ENCODE data around the gene PAK1IP1. TPM values are rescaled to one million over a fixed set of nuclear protein-coding genes. Genes with fewer than 3 reads are reported as not detected.
"Not testable (repeated sequence)": the region's sequence is repeated elsewhere in the genome, so short reads cannot be mapped to it uniquely, and the experiment has no call there.

PAK1IP1 gene, protein sequence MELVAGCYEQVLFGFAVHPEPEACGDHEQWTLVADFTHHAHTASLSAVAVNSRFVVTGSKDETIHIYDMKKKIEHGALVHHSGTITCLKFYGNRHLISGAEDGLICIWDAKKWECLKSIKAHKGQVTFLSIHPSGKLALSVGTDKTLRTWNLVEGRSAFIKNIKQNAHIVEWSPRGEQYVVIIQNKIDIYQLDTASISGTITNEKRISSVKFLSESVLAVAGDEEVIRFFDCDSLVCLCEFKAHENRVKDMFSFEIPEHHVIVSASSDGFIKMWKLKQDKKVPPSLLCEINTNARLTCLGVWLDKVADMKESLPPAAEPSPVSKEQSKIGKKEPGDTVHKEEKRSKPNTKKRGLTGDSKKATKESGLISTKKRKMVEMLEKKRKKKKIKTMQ
- 6.1 TPM for total RNA-seq

DNA sequence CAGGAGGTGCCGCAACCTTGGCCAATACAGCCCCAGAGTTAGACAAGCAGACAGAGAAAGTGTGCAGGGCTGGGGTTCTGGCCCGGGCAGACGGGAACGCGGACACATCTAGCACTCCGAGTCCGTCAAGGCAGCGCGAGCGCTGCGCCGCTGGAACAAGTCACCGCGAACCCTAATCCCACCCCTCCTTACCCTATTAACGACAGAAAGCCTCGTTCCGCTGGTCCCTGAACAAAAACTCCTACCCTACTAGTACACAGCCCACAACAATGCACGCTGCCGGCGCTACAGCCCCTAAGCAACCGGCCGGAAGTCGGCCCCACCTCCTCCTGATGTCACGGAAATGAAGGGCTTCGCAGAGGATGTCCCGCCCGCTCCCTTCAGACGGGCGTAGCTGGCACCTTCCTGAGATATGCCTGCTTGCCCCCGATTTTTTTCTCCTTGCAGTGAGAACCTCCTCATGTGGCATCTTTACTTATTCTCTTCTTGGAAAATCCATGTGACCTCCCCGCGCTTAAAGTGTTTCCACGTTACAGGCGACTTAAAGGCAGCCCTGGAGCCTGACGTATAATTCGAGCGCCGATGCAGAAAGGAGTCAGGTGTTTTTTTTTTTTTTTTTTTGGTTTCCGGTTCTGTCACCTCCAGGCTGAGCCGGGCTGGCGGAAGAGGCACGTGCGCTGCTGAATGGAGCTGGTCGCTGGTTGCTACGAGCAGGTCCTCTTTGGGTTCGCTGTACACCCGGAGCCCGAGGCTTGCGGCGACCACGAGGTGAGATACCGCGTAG is at the start of gene PAK1IP1, which contains the start of gene C6orf52:
PAK1IP1 (plus strand) TSS at position 671 of the 784 bp plus-strand sequence; CDS start at position 685, 14 bp downstream.
C6orf52 (minus strand) TSS at position 315 of the 784 bp plus-strand sequence. CDS start 7,066 bp downstream, outside the sequence.
- Histone ChIP-seq H3K4me3 (peak within 1 kb of the TSS; percentile 72 to 87), H3K9me3 (no peaks in the 10 kb centered on the region), H3K4me1 (peaks cover 0 to 23% of the 10 kb centered on the region in 2 donors), H3K36me3 (peaks cover 14 to 22% of the 10 kb centered on the region in 2 donors), H3K27ac (peak within 1 kb of the TSS; percentile 85 to 95), H3K27me3 (no peaks in the 10 kb centered on the region)
- intact Hi-C loops (cut with DNase I), result loop anchor here (1.0 to 5.0 kb wide), 5 partner anchors 28 to 184 kb away; partner anchors contain the start of gene TMEM14B
- TF ChIP-seq, protein P1, sequence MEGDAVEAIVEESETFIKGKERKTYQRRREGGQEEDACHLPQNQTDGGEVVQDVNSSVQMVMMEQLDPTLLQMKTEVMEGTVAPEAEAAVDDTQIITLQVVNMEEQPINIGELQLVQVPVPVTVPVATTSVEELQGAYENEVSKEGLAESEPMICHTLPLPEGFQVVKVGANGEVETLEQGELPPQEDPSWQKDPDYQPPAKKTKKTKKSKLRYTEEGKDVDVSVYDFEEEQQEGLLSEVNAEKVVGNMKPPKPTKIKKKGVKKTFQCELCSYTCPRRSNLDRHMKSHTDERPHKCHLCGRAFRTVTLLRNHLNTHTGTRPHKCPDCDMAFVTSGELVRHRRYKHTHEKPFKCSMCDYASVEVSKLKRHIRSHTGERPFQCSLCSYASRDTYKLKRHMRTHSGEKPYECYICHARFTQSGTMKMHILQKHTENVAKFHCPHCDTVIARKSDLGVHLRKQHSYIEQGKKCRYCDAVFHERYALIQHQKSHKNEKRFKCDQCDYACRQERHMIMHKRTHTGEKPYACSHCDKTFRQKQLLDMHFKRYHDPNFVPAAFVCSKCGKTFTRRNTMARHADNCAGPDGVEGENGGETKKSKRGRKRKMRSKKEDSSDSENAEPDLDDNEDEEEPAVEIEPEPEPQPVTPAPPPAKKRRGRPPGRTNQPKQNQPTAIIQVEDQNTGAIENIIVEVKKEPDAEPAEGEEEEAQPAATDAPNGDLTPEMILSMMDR (IDR thresholded peaks at IDR 0.05), result no peak
- DNase-seq (ENCODE audit: low spot score in 2 of 2), result peak; percentile 77 to 97

- Histone ChIP-seq H3K4me1 (no peaks in the 10 kb centered on the region), H3K36me3 (no peaks in the 10 kb centered on the region), H3K27me3 (no peaks in the 10 kb centered on the region), H3K9me3 (no peaks in the 10 kb centered on the region), H3K27ac (no peak overlapping the region), H3K4me3 (no peak overlapping the region)
- intact Hi-C loops (cut with DNase I), result no loop called here
- no peak for DNase-seq (ENCODE audit: low spot score in 2 of 2)
- TF ChIP-seq, protein P1 (IDR thresholded peaks at IDR 0.05), result no peak
Measured at GRCh38 chr6:10655508-10656055, 39.2 kb upstream of the PAK1IP1 start.

- Histone ChIP-seq H3K4me3 (peak overlapping the region in 1 of 2 donors; percentile 53), H3K27ac (no peak overlapping the region)
Measured at GRCh38 chr6:10658910-10659698, 35.7 kb upstream of the PAK1IP1 start.

DNA sequence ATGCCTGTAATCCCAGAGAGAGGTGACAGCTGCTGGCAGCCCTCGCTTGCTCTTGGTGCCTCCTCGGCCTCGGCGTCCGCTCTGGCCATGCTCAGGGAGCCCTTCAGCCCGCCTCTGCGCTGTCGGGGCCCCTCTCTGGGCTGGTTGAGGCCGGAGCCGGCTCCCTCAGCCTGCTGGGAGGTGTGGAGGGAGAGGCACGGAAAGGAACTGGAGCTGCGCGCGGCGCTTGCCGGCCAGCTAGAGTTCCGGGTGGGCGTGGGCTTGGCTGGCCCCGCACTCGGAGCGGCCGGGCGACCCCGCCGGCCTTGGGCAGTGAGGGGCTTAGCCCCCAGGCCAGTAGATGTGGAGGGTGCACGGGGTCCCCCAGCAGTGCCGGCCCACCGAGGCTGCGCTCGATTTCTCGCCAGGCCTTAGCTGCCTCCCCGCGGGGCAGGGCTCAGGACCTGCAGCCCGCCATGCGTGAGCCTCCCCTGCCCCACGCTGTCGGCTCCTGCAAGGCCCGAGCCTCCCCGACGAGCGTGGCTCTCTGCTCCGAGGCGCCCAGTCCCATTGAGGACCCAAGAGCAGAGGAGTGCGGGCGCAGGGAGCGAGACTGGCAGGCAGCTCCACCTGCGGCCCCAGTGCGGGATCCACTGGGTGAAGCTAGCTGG is 34.9 kb upstream of the PAK1IP1 start:
- DNase-seq (ENCODE audit: low spot score in 2 of 2), result no peak
- Histone ChIP-seq H3K36me3 (no peaks in the 10 kb centered on the region), H3K4me1 (no peaks in the 10 kb centered on the region), H3K27me3 (no peaks in the 10 kb centered on the region), H3K4me3 (peak overlapping the region in 1 of 2 donors; percentile 53), H3K9me3 (no peaks in the 10 kb centered on the region), H3K27ac (no peak overlapping the region)
- intact Hi-C loops (cut with DNase I), result no loop called here
- TF ChIP-seq, protein P1 (IDR thresholded peaks at IDR 0.05), result no peak

More at GRCh38 chr6:10658910-10659698, 35.7 kb upstream of the PAK1IP1 start:
- DNase-seq (ENCODE audit: low spot score in 2 of 2), result no peak
- H3K4me1 ChIP-seq, result no peaks in the 10 kb centered on the region
- no peaks in the 10 kb centered on the region for H3K36me3 ChIP-seq
- intact Hi-C loops (cut with DNase I), result no loop called here
- H3K9me3 ChIP-seq, result no peaks in the 10 kb centered on the region
- TF ChIP-seq, protein P1 (IDR thresholded peaks at IDR 0.05), result no peak
- no peaks in the 10 kb centered on the region for H3K27me3 ChIP-seq

GRCh38 chr6:10660431-10661191 is 34.2 kb upstream of the PAK1IP1 start:
- H3K9me3 ChIP-seq; H3K27ac ChIP-seq; intact Hi-C loops (cut with DNase I); H3K4me1 ChIP-seq; DNase-seq (ENCODE audit: low spot score in 2 of 2); H3K27me3 ChIP-seq; H3K4me3 ChIP-seq; H3K36me3 ChIP-seq: not testable (repeated sequence)

Measured in ascending aorta (tissue), 2 donors.